Endothelial cell of umbilical vein (primary cell): Measurements from ENCODE around the gene CDKN1C.

Source experiments
- CTCF ChIP-seq, 2 donors: IDR thresholded peaks; 1 replicate in 1 of 2; 2 replicates in 1 of 2; pipeline ENCODE4 v1.5.1; 2011; ENCODE audit warnings: low read length in 2 of 2, mild to moderate bottlenecking in 2 of 2, moderate library complexity in 2 of 2, control low read depth in 1 of 2, inconsistent platforms in 1 of 2, low read depth in 1 of 2; ENCODE audit not compliant: insufficient read depth in 1 of 2; ENCODE audit errors: extremely low read depth in 1 of 2
- EZH2 ChIP-seq: IDR thresholded peaks from 2 replicates; pipeline ENCODE4 v1.6.1; 2012; ENCODE audit warnings: borderline replicate concordance, low read depth, mild to moderate bottlenecking, moderate library complexity, low read length, inconsistent platforms; ENCODE audit not compliant: severe bottlenecking
- FOS ChIP-seq: IDR thresholded peaks from 2 replicates; pipeline ENCODE4 v1.6.1; 2011; ENCODE audit warnings: mild to moderate bottlenecking, low read length, moderate library complexity, borderline replicate concordance; ENCODE audit not compliant: insufficient read depth
- JUN ChIP-seq: IDR thresholded peaks from 2 replicates; pipeline ENCODE4 v1.6.1; 2011; ENCODE audit warnings: borderline replicate concordance, low read depth; ENCODE audit not compliant: insufficient read length, insufficient read depth
- MAX ChIP-seq: IDR thresholded peaks from 2 replicates; pipeline ENCODE4 v1.6.1; 2011; ENCODE audit not compliant: insufficient read depth, insufficient read length
- MYC ChIP-seq: IDR thresholded peaks from one replicate; pipeline ENCODE4 v1.6.1; 2011; ENCODE audit warnings: mild to moderate bottlenecking, low read depth, low read length
- POLR2A ChIP-seq: IDR thresholded peaks from 2 replicates; pipeline ENCODE4 v1.6.1; 2012; ENCODE audit warnings: low read depth, mild to moderate bottlenecking, control low read depth, low read length
- POLR2AphosphoS5 ChIP-seq: IDR thresholded peaks from 2 replicates; pipeline ENCODE4 v1.6.1; 2012; ENCODE audit warnings: low read depth, mild to moderate bottlenecking, control low read depth, low read length, moderate library complexity; ENCODE audit not compliant: insufficient read depth

- TF ChIP-seq POLR2A (no peak), CTCF (IDR thresholded peaks at IDR 0.05; ENCODE audit: extremely low read depth in 1 of 2, insufficient read depth in 1 of 2, low read depth in 1 of 2, low read length in 2 of 2) (no peak), EZH2 (no peak), MAX (no peak), MYC (no peak), JUN (no peak), FOS (no peak), POLR2AphosphoS5 (no peak)
Observed at GRCh38 chr11:2848497-2848896, 37.1 kb downstream of the CDKN1C start.
